ENCODE results near the gene R3HCC1L.

DNA sequence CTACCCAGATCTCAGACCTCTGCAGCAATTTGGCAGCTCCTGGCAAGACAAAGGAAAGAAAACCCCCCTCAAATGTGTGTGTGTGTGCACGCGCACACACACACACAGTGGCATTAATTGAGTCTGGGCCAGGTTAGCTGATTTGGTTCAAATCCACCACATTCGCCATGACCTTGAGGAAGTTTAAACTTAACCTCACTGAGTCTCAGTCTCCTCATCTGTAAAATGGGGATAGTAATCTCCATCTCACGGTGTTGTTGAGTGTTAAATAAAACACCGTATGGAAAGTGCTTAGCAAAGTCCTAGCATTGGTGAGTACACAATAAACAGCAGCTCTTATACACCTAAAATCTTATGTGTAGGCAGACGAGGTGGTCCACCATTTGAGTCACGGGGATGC, 128.6 kb downstream of the R3HCC1L start:
- TF ChIP-seq, protein P1, sequence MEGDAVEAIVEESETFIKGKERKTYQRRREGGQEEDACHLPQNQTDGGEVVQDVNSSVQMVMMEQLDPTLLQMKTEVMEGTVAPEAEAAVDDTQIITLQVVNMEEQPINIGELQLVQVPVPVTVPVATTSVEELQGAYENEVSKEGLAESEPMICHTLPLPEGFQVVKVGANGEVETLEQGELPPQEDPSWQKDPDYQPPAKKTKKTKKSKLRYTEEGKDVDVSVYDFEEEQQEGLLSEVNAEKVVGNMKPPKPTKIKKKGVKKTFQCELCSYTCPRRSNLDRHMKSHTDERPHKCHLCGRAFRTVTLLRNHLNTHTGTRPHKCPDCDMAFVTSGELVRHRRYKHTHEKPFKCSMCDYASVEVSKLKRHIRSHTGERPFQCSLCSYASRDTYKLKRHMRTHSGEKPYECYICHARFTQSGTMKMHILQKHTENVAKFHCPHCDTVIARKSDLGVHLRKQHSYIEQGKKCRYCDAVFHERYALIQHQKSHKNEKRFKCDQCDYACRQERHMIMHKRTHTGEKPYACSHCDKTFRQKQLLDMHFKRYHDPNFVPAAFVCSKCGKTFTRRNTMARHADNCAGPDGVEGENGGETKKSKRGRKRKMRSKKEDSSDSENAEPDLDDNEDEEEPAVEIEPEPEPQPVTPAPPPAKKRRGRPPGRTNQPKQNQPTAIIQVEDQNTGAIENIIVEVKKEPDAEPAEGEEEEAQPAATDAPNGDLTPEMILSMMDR (IDR thresholded peaks at IDR 0.05) = no peak
- no peak for TF ChIP-seq POLR2A (IDR thresholded peaks at IDR 0.05)
